DMS153 treated with DMSO at 0.1 percent for 48 hours (cell line): ENCODE measurements around the gene PBX1.

ENCODE experiments used
- DNase-seq: peaks from one replicate; lab custom pipeline; 2025; ENCODE audit not compliant: unreplicated experiment; lab: John Stamatoyannopoulos, UW

Gene PBX1

DNA sequence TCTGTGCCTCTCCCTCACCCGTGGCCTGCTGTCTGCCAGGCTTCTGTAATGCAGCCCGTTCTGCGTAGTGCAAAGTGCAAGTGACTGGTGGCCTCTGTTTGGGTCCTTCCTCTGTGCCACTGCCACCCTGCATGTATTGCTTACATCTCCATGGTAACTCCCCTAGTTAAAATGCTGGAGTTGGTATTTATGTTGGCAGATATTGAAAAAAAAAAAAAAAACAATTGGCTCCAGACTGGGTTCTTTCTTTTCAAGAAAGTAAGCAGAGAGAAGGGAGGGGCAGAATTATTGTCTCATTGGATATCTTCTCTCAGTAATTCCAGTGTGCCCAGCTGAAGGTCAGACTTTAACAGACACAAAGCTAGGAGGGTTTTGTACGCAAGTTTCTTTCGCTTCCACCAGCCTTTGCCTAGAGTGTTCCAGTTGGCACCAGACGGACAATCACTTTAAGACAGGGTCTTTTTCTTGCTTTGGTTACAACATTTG is 242.3 kb downstream of the PBX1 start:
- no peak for DNase-seq

- no peak for DNase-seq
These were observed 243.0 kb downstream of the PBX1 start for GRCh38 chr1:164801791-164802502.

DNA sequence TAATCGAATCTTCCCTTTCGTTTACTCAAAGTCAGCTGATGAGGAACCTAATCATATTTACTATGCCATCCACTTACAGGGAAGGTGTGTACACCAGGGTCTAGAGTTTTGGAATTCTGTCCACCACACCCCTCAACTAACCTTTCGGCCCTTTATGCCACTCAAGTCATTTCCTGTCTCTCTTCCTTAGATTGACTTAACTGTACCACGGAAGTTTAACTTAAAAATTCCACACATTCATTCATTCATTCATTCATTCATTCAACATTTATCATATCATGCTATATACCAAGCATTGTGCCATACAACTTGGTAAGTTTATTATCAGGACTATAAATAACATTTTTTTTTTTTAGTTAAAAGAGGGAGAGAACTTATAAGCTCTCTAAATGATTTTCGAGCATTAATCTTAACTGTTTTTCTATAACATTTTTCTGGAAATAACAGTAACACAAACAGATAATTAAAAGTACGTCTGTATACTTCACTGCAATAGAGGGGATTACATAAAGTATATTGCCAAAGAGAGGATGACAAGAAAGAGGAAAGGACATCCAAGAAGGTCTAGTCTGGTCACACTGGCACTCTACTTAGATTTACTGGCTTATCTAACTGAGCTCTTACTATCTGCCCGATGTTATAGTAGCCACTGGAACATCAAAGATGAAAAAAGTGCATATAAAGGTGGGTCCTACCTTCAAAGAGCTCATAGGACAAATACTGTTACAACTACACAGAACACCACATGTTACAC is 243.7 kb downstream of the PBX1 start:
- no peak for DNase-seq

DNA sequence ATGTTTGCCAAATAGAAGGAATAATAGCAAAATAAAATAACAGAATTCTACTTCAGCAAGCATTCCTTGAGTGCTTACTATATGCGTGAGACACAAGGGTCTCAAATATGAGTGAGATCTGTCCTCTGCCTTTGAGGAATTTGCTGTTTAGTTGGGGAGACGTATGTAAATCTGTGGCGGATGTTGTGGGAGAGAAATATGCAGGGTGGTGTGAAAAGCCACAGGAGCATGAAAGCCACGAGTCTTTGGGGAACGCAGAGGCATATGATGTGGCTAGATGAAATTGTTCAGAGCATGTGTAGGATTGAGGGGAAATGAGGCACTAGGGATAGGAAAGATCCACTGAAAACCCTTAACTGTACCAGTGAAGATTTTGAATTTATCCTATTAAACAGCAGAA is 244.4 kb downstream of the PBX1 start:
- DNase-seq, result no peak

DNA sequence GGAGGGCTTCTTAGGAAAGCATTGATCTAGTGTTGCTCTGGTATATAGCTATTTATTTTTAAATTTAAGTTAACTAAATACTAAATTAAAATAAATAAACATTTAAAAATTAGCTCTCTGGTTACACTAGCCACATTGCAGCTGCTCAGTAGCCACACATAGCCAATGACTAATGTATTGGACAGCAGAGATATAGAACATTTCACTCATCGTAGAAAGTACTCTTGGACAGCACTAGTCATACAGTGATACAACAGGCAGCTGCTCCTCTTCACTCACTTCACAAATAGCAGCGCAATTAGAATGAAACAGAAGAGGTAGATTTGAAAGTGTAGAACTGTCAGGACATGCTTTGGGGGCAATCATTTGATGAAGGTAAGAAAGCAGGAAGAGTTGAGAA is 245.4 kb downstream of the PBX1 start:
- no peak for DNase-seq

DNA sequence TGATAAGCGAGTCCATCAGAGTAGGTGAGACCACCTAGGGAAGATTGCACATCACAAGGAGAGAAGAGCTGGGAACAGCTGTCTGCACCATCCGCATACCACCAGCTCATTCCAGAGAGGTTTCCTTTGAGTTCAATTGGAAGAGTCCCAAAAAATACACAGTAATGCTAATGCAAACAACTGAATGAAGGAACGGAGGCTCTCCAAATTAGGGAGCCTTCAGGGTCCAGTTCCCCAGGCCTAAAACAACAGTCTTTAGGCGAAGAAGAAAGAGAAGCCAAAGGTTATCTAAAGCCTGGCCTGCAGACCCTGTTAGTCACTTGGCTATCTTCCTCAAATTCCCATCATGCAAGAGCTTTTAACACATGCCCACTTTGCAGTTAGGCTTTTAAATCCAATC is 246.4 kb downstream of the PBX1 start:
- no peak for DNase-seq

- no peak for DNase-seq
These were observed 247.5 kb downstream of the PBX1 start for GRCh38 chr1:164806531-164806930.

DNA sequence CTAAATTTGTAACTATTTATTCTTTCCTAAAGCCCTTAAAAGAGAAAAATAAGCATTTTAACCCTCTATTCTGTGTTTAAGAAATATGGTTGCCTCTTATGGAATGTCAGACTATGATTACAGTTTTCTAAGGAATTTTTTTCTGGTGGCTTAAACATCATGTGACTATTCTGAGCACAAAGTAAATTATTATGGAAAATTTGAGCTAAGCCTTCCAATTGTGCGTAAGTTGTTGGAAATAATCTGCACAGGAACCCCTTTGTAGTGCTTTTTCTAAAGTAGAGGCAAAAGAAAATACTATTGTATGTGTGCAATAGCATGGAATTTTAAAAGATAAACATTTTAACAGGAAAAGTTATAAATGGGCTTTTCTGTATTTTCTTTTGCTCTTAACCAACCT is 254.8 kb downstream of the PBX1 start:
- DNase-seq, result no peak

GRCh38 chr1:164821648-164822047 is 262.7 kb downstream of the PBX1 start:
- DNase-seq, result no peak

DNA sequence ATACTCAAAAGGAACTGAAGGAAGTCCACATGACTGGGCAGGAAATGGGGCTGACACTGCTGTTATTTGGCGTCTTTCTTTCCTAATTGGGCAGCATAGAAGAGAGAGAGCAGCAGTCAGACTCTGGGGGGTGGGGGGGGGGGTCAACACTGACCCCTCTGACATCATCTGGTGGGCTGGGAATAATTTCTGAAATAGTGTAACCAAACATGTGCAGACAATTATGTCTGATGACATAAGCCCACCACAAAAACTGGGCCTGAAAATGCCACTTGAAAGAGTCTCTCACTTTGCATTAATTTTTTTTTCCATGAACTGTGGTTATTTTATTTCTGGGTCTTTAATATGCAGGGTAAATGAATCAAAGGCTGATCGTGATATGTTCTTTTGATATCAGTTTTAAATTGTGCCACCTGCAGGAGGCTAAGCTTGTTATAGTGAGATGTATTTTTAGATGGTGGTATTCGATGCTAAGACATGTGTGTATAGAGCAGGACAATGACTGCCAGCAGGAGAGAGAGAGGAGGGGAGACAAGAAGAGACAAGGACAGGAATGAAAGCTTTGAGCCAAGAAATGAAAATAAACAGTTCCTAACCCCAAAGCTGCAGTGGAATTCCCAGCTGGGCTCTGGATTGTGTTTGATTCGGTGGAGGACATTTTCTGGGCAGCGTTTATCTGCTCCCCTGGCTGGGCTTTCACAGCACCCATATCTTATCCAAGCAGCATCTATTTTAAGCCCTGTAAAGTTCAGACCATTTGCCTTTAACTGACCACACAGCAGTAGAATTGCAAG is 264.7 kb downstream of the PBX1 start:
- DNase-seq, result no peak

GRCh38 chr1:164824542-164824941 is 265.6 kb downstream of the PBX1 start:
- DNase-seq, result no peak

- peak; percentile 33 for DNase-seq
These were observed 271.6 kb downstream of the PBX1 start for GRCh38 chr1:164830628-164831027.

DNA sequence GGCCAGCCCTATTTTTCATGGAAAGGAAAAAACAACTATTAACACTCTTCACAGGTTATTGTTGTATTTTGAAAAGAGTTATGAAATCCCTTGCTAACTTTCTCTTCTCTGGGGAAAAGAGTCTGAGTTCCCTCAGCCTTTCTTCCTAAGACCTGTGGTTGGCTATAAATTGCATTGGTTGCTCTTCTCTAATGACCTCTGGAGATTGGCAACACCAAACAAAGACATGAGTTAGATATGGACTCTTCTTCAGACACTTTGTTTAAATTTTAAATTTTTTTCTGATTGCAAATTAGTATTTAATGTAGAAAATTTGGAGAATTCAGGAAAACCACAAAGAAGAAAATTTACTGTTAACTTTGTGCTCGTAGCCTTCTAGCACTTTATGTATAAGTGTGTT is 275.7 kb downstream of the PBX1 start:
- DNase-seq, result no peak

DNA sequence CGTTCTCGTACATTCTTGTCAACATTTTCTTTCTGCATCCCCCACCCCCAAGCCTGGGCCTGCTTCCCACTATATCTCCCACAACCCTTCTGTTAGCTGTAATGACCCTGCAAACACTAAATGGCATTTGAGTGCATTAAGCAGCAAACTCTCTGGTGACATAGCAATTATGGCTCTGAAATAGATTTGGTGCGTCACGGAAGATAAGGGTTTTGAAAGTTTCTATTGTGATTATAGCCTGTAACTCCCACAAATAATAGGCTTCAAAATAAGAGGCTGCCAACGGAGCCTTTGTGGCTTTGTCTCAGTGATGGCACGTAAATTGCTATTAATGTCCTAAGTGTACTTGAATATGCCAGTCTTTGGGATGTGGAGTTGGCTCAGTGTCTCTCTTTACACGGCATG is 277.6 kb downstream of the PBX1 start:
- DNase-seq, result peak; percentile 84

- DNase-seq, result no peak
These were observed 279.8 kb downstream of the PBX1 start for GRCh38 chr1:164838786-164839185.

DNA sequence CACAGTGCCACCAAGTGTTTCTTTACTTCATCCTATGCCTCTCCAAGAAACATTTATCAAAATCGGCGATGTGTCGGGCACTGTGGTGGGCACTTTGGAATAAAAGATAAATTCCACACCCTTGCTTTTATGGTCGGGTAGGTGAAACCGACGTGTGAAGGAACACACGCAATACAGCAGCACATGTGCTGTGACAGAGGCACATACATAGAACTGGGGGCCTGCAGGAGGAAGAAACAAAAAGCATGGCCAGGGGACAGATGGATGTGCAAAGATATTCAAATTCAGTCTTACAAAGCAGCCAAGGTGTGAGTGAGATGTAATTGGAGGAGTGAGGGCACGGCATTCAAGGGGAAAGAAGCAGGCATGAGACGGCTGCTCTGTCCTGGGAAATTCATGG is 282.0 kb downstream of the PBX1 start:
- no peak for DNase-seq

DNA sequence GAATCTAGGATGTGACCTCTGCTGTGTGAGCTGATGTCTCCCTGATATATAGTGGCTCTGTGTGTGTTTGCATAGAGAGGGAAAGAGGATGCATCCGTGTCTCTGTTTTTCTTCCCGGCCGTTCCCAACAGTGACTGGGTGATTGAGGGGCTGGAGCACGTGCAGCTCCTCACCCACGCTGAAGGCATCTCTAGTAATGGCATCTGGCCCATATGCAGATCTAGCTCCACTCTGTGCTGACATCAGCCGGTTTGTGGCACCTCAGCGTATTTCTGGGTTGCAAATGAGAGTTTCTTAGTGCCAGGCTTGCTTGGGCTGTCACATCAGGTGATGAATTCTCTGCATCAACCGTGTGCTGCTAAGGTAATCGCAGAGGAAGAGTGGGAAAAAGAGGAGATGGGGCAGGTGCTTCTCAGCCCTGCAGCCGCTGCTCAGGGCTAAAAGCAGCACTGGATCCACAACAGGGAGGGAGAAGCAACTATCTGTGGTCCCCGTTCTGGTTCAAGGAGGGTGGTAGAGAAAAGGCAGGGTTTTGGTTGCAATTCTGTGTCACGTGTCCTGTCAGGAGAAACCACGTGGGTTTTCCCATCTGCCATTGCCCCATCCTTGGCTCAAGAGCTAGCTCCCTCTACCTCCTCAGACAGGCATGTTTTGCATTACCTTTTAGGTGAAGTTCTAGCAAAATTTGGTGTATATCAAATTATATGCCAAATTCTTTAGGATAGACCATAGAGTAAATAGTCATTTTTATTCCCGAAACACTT is 282.9 kb downstream of the PBX1 start:
- DNase-seq, result no peak

GRCh38 chr1:164842870-164843269 is 283.9 kb downstream of the PBX1 start:
- DNase-seq, result no peak

DNA sequence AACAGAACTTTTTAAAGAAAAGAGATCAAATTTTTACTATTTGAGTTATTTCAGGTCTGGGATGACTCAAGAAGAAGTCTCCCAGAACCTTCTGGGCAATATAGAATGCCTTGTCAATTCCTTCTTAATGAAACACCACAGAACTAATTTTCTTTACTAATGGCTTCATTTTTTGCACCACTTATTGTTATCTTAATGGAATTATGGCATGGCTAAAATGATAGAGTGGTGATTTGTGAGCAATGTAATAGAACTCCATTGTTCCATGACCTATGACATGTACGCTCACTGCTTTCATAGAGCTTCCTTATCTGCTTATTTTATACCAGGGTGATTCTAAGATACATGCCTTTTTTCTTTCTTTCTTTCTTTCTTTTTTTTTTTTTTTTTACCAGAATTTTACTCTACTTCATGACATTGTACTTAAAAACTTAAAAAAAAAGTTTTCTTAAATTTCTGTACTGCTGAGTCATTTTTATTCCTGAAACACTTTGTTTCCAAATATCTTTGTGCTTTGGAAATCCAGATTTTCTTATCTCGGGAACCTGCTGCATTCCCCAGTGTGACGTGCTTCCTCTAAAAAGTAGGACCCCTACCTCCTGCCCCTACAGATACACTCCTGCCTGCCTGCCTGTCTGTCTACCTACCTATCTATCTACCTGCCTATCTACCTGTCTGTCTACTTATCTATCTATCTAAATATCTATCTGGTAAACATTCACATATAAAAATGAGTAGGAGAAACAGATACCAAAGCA is 284.9 kb downstream of the PBX1 start:
- no peak for DNase-seq
